Fibroblast of lung (primary cell): ENCODE results near the gene ANKRD13A. TPM values are rescaled to one million over a fixed set of nuclear protein-coding genes. Genes with fewer than 3 reads are reported as not detected.

ENCODE experiments used
- DNase-seq, 2 donors: peaks; one replicate each; pipeline versions ENCODE4 v3.0.0 to v3.0.0-alpha.2; 2010; ENCODE audit warnings: low read depth in 2 of 2
- H2AFZ ChIP-seq: 2 replicates; pipeline ENCODE4 v1.5.1; 2012; ENCODE audit warnings: low read length, control low read depth, inconsistent platforms
- H3K27ac ChIP-seq: 2 replicates; pipeline ENCODE4 v1.5.1; 2011; ENCODE audit warnings: low read length, control low read depth; ENCODE audit not compliant: insufficient read depth
- H3K27me3 ChIP-seq: 2 replicates; pipeline ENCODE4 v1.5.1; 2011; ENCODE audit warnings: mild to moderate bottlenecking, low read length; ENCODE audit not compliant: control insufficient read depth, insufficient read depth
- H3K36me3 ChIP-seq: 2 replicates; pipeline ENCODE4 v1.5.1; 2011; ENCODE audit warnings: low read length; ENCODE audit not compliant: control insufficient read depth, insufficient read depth
- H3K4me1 ChIP-seq: 2 replicates; pipeline ENCODE4 v1.5.1; 2011; ENCODE audit warnings: low read length; ENCODE audit not compliant: control insufficient read depth, insufficient read depth; ENCODE audit errors: extremely low read depth
- H3K4me2 ChIP-seq: 2 replicates; pipeline ENCODE4 v1.5.1; 2011; ENCODE audit warnings: low read length, control low read depth; ENCODE audit not compliant: insufficient read depth; ENCODE audit errors: extremely low read depth
- H3K4me3 ChIP-seq, 4 experiments: fragments of 200-600 bp in 1 of 4; sonication (generic) in 1 of 4; replicated peaks in 1 of 4; 2 replicates each; pipeline ENCODE4 v1.5.1; 2011 to 2016; ENCODE audit warnings: low read length in 4 of 4, low read depth in 3 of 4, mild to moderate bottlenecking in 3 of 4, control low read depth in 2 of 4, inconsistent platforms in 1 of 4, mixed read lengths in 1 of 4; ENCODE audit not compliant: insufficient read depth in 1 of 4; ENCODE audit errors: control extremely low read depth in 1 of 4
- H3K79me2 ChIP-seq: 2 replicates; pipeline ENCODE4 v1.5.1; 2012; ENCODE audit warnings: mild to moderate bottlenecking, low read length, inconsistent platforms; ENCODE audit not compliant: control insufficient read depth, insufficient read depth
- H3K9ac ChIP-seq: 2 replicates; pipeline ENCODE4 v1.5.1; 2011; ENCODE audit warnings: mild to moderate bottlenecking, low read length, control low read depth; ENCODE audit not compliant: insufficient read depth
- H3K9me3 ChIP-seq: 2 replicates; pipeline ENCODE4 v1.5.1; 2012; ENCODE audit warnings: low read depth, low read length; ENCODE audit not compliant: control insufficient read depth, insufficient read depth
- H4K20me1 ChIP-seq: 2 replicates; pipeline ENCODE4 v1.5.1; 2011; ENCODE audit warnings: low read length; ENCODE audit not compliant: control insufficient read depth, insufficient read depth; ENCODE audit errors: extremely low read depth
- CTCF ChIP-seq, 2 donors: IDR thresholded peaks in 1 of 2; conservative IDR thresholded peaks in 1 of 2; 1 replicate in 1 of 2; 2 replicates in 1 of 2; pipeline ENCODE4 v1.5.1; 2011 to 2012; ENCODE audit warnings: low read length in 2 of 2, control low read depth in 1 of 2, inconsistent platforms in 1 of 2, low read depth in 1 of 2, mild to moderate bottlenecking in 1 of 2
- EZH2 ChIP-seq: IDR thresholded peaks from 2 replicates; pipeline ENCODE4 v1.5.1; 2012; ENCODE audit warnings: low read length, control low read depth, mild to moderate bottlenecking; ENCODE audit errors: missing control alignments
- polyA plus RNA-seq, 2 donors: library from polyadenylated mRNA; depleted of rRNA in 1 of 2; stranded (reverse) in 1 of 2; unstranded in 1 of 2; fragments of >200 nt; gene quantifications; 2 replicates each; pipeline ENCODE4 v1.2.1, GENCODE V29; 2011 to 2012; ENCODE audit warnings: missing spikeins in 1 of 2
- total RNA-seq: library from RNA; depleted of rRNA; stranded (reverse); fragments of >200 nt; gene quantifications from 2 replicates; pipeline ENCODE4 v1.2.1, GENCODE V29; 2014

ANKRD13A gene
- total and polyA plus RNA-seq, 2 donors (not counting 1 experiment from before 2014, with no cell fraction given): 168 to 340 TPM

DNA sequence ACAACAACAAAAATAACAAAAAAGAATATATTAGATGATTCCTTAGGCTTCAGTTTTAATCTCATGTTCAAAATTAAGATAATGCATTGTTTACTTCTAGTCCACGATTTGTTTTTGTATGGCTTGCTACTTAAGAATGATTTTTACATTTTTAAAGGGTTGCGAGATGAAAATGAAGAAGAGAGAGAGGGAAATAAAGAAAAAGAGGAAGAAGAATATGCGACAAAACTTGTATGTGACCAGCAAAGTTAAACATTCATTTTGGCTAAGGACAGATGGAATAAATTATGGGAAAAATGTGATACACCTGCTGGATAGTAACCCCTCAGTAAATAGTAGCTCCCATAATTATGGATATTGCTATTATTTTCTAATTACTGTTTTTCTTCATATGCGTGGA is 1.8 kb upstream of the ANKRD13A start:
- H3K27ac ChIP-seq: no peak overlapping the region
- H3K4me3 ChIP-seq: no peak overlapping the region
- peaks cover 10% of the 10 kb centered on the region for H3K4me1 ChIP-seq
- H3K9ac ChIP-seq: no peak overlapping the region
- no peak for TF ChIP-seq EZH2
- no peak for TF ChIP-seq CTCF (conservative IDR thresholded peaks at IDR 0.05 in 1 of 2, IDR thresholded peaks at IDR 0.05 in 1 of 2; ENCODE audit: low read depth in 1 of 2, low read length in 2 of 2)
- no peak for DNase-seq
- H3K27me3 ChIP-seq: no peaks in the 10 kb centered on the region
- no peak overlapping the region for H3K4me2 ChIP-seq
- no peaks in the 10 kb centered on the region for H3K36me3 ChIP-seq
- H3K9me3 ChIP-seq: no peaks in the 10 kb centered on the region
- no peak overlapping the region for H2AFZ ChIP-seq
- H4K20me1 ChIP-seq: no peaks in the 10 kb centered on the region
- peaks cover 65% of the 10 kb centered on the region for H3K79me2 ChIP-seq

GRCh38 chr12:109998241-109998903 is 858 bp upstream of the ANKRD13A start:
- no peak for DNase-seq
- peaks cover 14% of the 10 kb centered on the region for H3K4me1 ChIP-seq
- H3K4me3 ChIP-seq: peak overlapping the region; percentile 53 to 95 (median 74)
- peak overlapping the region; percentile 89 for H3K27ac ChIP-seq
- H3K79me2 ChIP-seq: peaks cover 65% of the 10 kb centered on the region
- peaks cover 6% of the 10 kb centered on the region for H3K36me3 ChIP-seq
- no peaks in the 10 kb centered on the region for H3K27me3 ChIP-seq
- no peak for TF ChIP-seq CTCF (conservative IDR thresholded peaks at IDR 0.05 in 1 of 2, IDR thresholded peaks at IDR 0.05 in 1 of 2; ENCODE audit: low read depth in 1 of 2, low read length in 2 of 2)
- TF ChIP-seq EZH2: no peak
- H2AFZ ChIP-seq: peak overlapping the region; percentile 79
- H3K4me2 ChIP-seq: peak overlapping the region; percentile 60
- H4K20me1 ChIP-seq: no peaks in the 10 kb centered on the region
- H3K9ac ChIP-seq: no peak overlapping the region
- H3K9me3 ChIP-seq: no peaks in the 10 kb centered on the region

DNA sequence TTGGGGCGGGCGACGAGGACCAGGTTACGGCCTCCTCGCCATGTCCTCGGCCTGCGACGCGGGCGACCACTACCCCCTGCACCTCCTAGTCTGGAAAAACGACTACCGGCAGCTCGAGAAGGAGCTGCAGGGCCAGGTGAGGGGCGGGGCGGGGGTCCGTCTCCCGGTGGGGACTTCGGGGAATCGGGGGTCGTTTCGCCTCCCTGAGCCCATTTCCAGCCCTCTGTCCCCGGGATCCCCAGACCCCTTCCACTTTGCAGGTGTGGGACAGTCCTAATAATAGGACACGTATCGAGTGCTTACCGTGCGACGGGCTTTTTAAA is 380 bp downstream of the ANKRD13A start:
- H3K27me3 ChIP-seq: no peaks in the 10 kb centered on the region
- DNase-seq: no peak
- peaks cover 10% of the 10 kb centered on the region for H3K36me3 ChIP-seq
- peaks cover 64% of the 10 kb centered on the region for H3K79me2 ChIP-seq
- no peak overlapping the region for H2AFZ ChIP-seq
- TF ChIP-seq CTCF (conservative IDR thresholded peaks at IDR 0.05 in 1 of 2, IDR thresholded peaks at IDR 0.05 in 1 of 2; ENCODE audit: low read depth in 1 of 2, low read length in 2 of 2) (no peak), EZH2 (no peak)
- H4K20me1 ChIP-seq: no peaks in the 10 kb centered on the region
- no peaks in the 10 kb centered on the region for H3K9me3 ChIP-seq
- H3K4me2 ChIP-seq: no peak overlapping the region
- peak overlapping the region; percentile 67 to 95 (median 81) for H3K4me3 ChIP-seq
- H3K27ac ChIP-seq: peak overlapping the region; percentile 89
- peak overlapping the region; percentile 93 for H3K9ac ChIP-seq
- peaks cover 13% of the 10 kb centered on the region for H3K4me1 ChIP-seq
